Neuronal stem cell (in vitro differentiated cells): ENCODE results near the gene STARD9.

Experiments used
- DNase-seq: peaks from one replicate; pipeline ENCODE4 v3.0.0-alpha.2; 2013; ENCODE audit warnings: low spot score
- H2AFZ ChIP-seq: one replicate; pipeline ENCODE4 v1.6.1; 2013; ENCODE audit warnings: mild to moderate bottlenecking, low read length, inconsistent platforms
- H2AK5ac ChIP-seq: 2 replicates; pipeline ENCODE4 v1.6.1; 2013; ENCODE audit warnings: low read depth, mild to moderate bottlenecking, inconsistent platforms, low read length, moderate library complexity, mixed read lengths
- H2BK120ac ChIP-seq: 2 replicates; pipeline ENCODE4 v1.6.1; 2013; ENCODE audit warnings: low read depth, mild to moderate bottlenecking, inconsistent platforms, low read length, moderate library complexity, mixed read lengths
- H2BK12ac ChIP-seq: one replicate; pipeline ENCODE4 v1.6.1; 2013; ENCODE audit warnings: low read length, inconsistent platforms
- H2BK15ac ChIP-seq: 2 replicates; pipeline ENCODE4 v1.6.1; 2013; ENCODE audit warnings: mild to moderate bottlenecking, low read length, inconsistent platforms, mixed read lengths
- H2BK5ac ChIP-seq: one replicate; pipeline ENCODE4 v1.6.1; 2013; ENCODE audit warnings: inconsistent platforms, mild to moderate bottlenecking, low read length, moderate library complexity
- H3K14ac ChIP-seq: one replicate; pipeline ENCODE4 v1.6.1; 2013; ENCODE audit warnings: low read length, inconsistent platforms
- H3K18ac ChIP-seq: 2 replicates; pipeline ENCODE4 v1.6.1; 2013; ENCODE audit warnings: low read length, inconsistent platforms
- H3K23ac ChIP-seq: 2 replicates; pipeline ENCODE4 v1.6.1; 2013; ENCODE audit warnings: low read depth, mild to moderate bottlenecking, mixed read lengths, low read length, inconsistent platforms; ENCODE audit not compliant: poor library complexity
- H3K27ac ChIP-seq: replicated peaks from 3 replicates; pipeline ENCODE4 v1.5.1; 2013; ENCODE audit warnings: low read length, inconsistent platforms
- H3K27me3 ChIP-seq, 3 experiments: 2 replicates each; pipeline ENCODE4 v1.6.1; 2013; ENCODE audit warnings: low read length in 3 of 3, mild to moderate bottlenecking in 2 of 3, inconsistent platforms in 1 of 3, low read depth in 1 of 3, mixed read lengths in 1 of 3, moderate library complexity in 1 of 3; ENCODE audit not compliant: control insufficient read depth in 3 of 3, insufficient read depth in 3 of 3
- H3K36me3 ChIP-seq, 2 donors: replicated peaks in 1 of 2; 2 replicates each; pipeline ENCODE4 v1.6.1; 2013; ENCODE audit warnings: low read length in 2 of 2; ENCODE audit not compliant: control insufficient read depth in 2 of 2, insufficient read depth in 2 of 2
- H3K4ac ChIP-seq: 2 replicates; pipeline ENCODE4 v1.6.1; 2013; ENCODE audit warnings: inconsistent platforms, mild to moderate bottlenecking, low read length, moderate library complexity
- H3K4me1 ChIP-seq, 2 donors: 1 replicate in 1 of 2; 2 replicates in 1 of 2; pipeline ENCODE4 v1.6.1; 2013; ENCODE audit warnings: low read length in 2 of 2, low read depth in 1 of 2; ENCODE audit not compliant: control insufficient read depth in 2 of 2, insufficient read depth in 1 of 2
- H3K4me2 ChIP-seq: one replicate; pipeline ENCODE4 v1.6.1; 2013; ENCODE audit warnings: mild to moderate bottlenecking, low read length, inconsistent platforms; ENCODE audit not compliant: insufficient read depth, poor library complexity, severe bottlenecking
- H3K4me3 ChIP-seq, 2 donors: 2 replicates each; pipeline ENCODE4 v1.5.1; 2013; ENCODE audit warnings: low read length in 2 of 2, mild to moderate bottlenecking in 2 of 2, inconsistent platforms in 1 of 2, moderate library complexity in 1 of 2
- H3K79me1 ChIP-seq: one replicate; pipeline ENCODE4 v1.6.1; 2013; ENCODE audit warnings: low read depth, mild to moderate bottlenecking, inconsistent platforms, low read length, moderate library complexity
- H3K9ac ChIP-seq: one replicate; pipeline ENCODE4 v1.6.1; 2013; ENCODE audit warnings: mild to moderate bottlenecking, low read depth, low read length, inconsistent platforms; ENCODE audit not compliant: poor library complexity
- H3K9me3 ChIP-seq, 2 donors: replicated peaks in 1 of 2; 2 replicates each; pipeline versions ENCODE3 to v1.6.1; 2013; ENCODE audit warnings: low read length in 2 of 2, mild to moderate bottlenecking in 2 of 2, inconsistent platforms in 1 of 2, low read depth in 1 of 2, mixed read lengths in 1 of 2, moderate library complexity in 1 of 2; ENCODE audit not compliant: control insufficient read depth in 2 of 2, insufficient read depth in 1 of 2
- H4K8ac ChIP-seq: one replicate; pipeline ENCODE4 v1.6.1; 2013; ENCODE audit warnings: low read depth, mild to moderate bottlenecking, inconsistent platforms, low read length, moderate library complexity
- H4K91ac ChIP-seq: one replicate; pipeline ENCODE4 v1.6.1; 2013; ENCODE audit warnings: low read length, low read depth, mild to moderate bottlenecking, inconsistent platforms; ENCODE audit not compliant: poor library complexity
- WGBS, 2 donors: extraction: QIAGEN DNeasy Blood & Tissue Kit; methylation state at CpG; one replicate each; pipeline ENCODE4 v1.1.7; 2013; ENCODE audit warnings: missing lambda C conversion rate in 2 of 2, mixed read lengths in 1 of 2; ENCODE audit not compliant: insufficient read length in 2 of 2, insufficient replicate concordance in 1 of 2; ENCODE audit errors: extremely low coverage in 2 of 2; 5-methylcytosine and 5-hydroxymethylcytosine counted together

Gene STARD9

GRCh38 chr15:42665827-42666226 is 90.4 kb downstream of the STARD9 start:
- Histone ChIP-seq H4K8ac (no peak overlapping the region), H3K27ac (no peak overlapping the region), H4K91ac (no peak overlapping the region), H3K4ac (no peak overlapping the region), H3K18ac (no peak overlapping the region), H3K27me3 (no peaks in the 10 kb centered on the region), H3K23ac (no peak overlapping the region), H2AK5ac (no peak overlapping the region), H3K4me3 (no peak overlapping the region), H2BK5ac (no peak overlapping the region), H3K9ac (no peak overlapping the region), H2BK120ac (no peak overlapping the region), H3K36me3 (peaks cover 5 to 81% of the 10 kb centered on the region in 2 donors), H3K4me1 (no peaks in the 10 kb centered on the region), H2BK12ac (no peak overlapping the region), H3K79me1 (no peaks in the 10 kb centered on the region), H2AFZ (no peak overlapping the region), H3K9me3 (no peaks in the 10 kb centered on the region), H3K4me2 (no peak overlapping the region), H2BK15ac (no peak overlapping the region), H3K14ac (no peak overlapping the region)
- no peak for DNase-seq
- no CpG with 5 or more reads among the region's 3 CpGs for WGBS, 2 donors

- H3K4me1 ChIP-seq, result peaks cover 0 to 9% of the 10 kb centered on the region in 2 donors
- H2BK5ac ChIP-seq, result no peak overlapping the region
- no peak overlapping the region for H3K9ac ChIP-seq
- peaks cover 5 to 84% of the 10 kb centered on the region in 2 donors for H3K36me3 ChIP-seq
- no peak overlapping the region for H3K4me3 ChIP-seq
- H3K18ac ChIP-seq, result no peak overlapping the region
- no peak overlapping the region for H3K4me2 ChIP-seq
- H3K27me3 ChIP-seq, result no peaks in the 10 kb centered on the region
- no peak overlapping the region for H2BK12ac ChIP-seq
- no peak overlapping the region for H3K14ac ChIP-seq
- no peak overlapping the region for H3K4ac ChIP-seq
- no peak overlapping the region for H2BK15ac ChIP-seq
- H3K23ac ChIP-seq, result no peak overlapping the region
- no peaks in the 10 kb centered on the region for H3K9me3 ChIP-seq
- H3K27ac ChIP-seq, result no peak overlapping the region
- H2AFZ ChIP-seq, result no peak overlapping the region
- H4K91ac ChIP-seq, result no peak overlapping the region
- no peak overlapping the region for H2AK5ac ChIP-seq
- no peak for DNase-seq
- H4K8ac ChIP-seq, result no peak overlapping the region
- H3K79me1 ChIP-seq, result no peaks in the 10 kb centered on the region
- no peak overlapping the region for H2BK120ac ChIP-seq
- no CpG with 5 or more reads among the region's 1 CpG for WGBS, 2 donors
These were observed 92.4 kb downstream of the STARD9 start for GRCh38 chr15:42667855-42668254.

- Histone ChIP-seq H3K9ac (no peak overlapping the region), H3K27me3 (no peaks in the 10 kb centered on the region), H3K4me2 (no peak overlapping the region), H2BK15ac (no peak overlapping the region), H3K18ac (no peak overlapping the region), H3K36me3 (peaks cover 5 to 81% of the 10 kb centered on the region in 2 donors), H2BK5ac (no peak overlapping the region), H3K9me3 (no peaks in the 10 kb centered on the region), H3K14ac (no peak overlapping the region), H2BK12ac (no peak overlapping the region), H3K23ac (no peak overlapping the region), H4K91ac (no peak overlapping the region), H3K4me1 (peaks cover 0 to 9% of the 10 kb centered on the region in 2 donors), H3K4me3 (no peak overlapping the region), H2BK120ac (no peak overlapping the region), H3K79me1 (no peaks in the 10 kb centered on the region), H3K27ac (peak overlapping the region; percentile 20), H3K4ac (no peak overlapping the region), H4K8ac (no peak overlapping the region), H2AK5ac (no peak overlapping the region), H2AFZ (no peak overlapping the region)
- no peak for DNase-seq
- no CpG with 5 or more reads among the region's 3 CpGs for WGBS, 2 donors
These were observed 95.0 kb downstream of the STARD9 start for GRCh38 chr15:42670451-42670850.

DNA sequence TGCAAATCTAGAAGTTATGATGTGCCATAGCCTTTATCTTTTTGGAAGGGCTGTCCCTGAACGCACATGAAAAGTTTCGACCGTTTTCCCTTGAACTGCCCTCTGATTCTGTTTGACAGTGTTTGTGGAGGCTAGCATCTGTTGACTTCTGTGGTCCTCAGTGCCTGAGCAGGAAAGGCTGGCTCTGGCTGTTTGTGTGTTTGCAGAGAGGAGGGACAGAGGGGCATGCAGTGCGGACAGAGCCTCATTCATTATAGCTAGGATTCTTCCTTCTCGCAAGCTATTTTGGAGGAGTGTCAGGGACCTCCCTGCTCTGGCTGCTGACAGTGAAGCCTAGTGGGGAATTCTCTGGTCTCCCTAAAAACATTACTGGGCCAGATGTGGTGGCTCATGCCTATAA is 97.0 kb downstream of the STARD9 start:
- Histone ChIP-seq H3K27ac (no peak overlapping the region), H3K36me3 (peaks cover 11 to 85% of the 10 kb centered on the region in 2 donors), H3K4me1 (peaks cover 0 to 9% of the 10 kb centered on the region in 2 donors), H3K4ac (no peak overlapping the region), H3K4me3 (no peak overlapping the region), H4K8ac (no peak overlapping the region), H3K4me2 (no peak overlapping the region), H3K23ac (no peak overlapping the region), H2AK5ac (no peak overlapping the region), H3K9ac (no peak overlapping the region), H3K14ac (no peak overlapping the region), H2BK5ac (no peak overlapping the region), H2BK12ac (no peak overlapping the region), H4K91ac (no peak overlapping the region), H2BK15ac (no peak overlapping the region), H2BK120ac (no peak overlapping the region), H3K27me3 (no peaks in the 10 kb centered on the region), H3K79me1 (no peaks in the 10 kb centered on the region), H3K18ac (no peak overlapping the region), H2AFZ (no peak overlapping the region), H3K9me3 (no peaks in the 10 kb centered on the region)
- no CpG with 5 or more reads among the region's 5 CpGs for WGBS, 2 donors
- no peak for DNase-seq
